ENCODE data around the gene AIP. TPM values are rescaled to one million over a fixed set of nuclear protein-coding genes. Genes with fewer than 3 reads are reported as not detected.

Gene AIP
- total RNA-seq, 1 experiment from 2014 or later: 87.8 TPM

GRCh38 chr11:67495234-67496005, 12.6 kb downstream of the AIP start:
- H3K4me1 ChIP-seq (ENCODE audit: control insufficient read depth, insufficient read depth, low read length): no peaks in the 10 kb centered on the region; the same call in 1 of the 2 replicates
- TF ChIP-seq TCF7L2 (IDR thresholded peaks at IDR 0.05; ENCODE audit: low read depth, low read length): no peak
- TF ChIP-seq POLR2AphosphoS5 (IDR thresholded peaks at IDR 0.05; ENCODE audit: low read depth, low read length): no peak
- ATAC-seq (no peak), DNase-seq (ENCODE audit: low read depth, low spot score) (no peak)
- H3K27me3 ChIP-seq (ENCODE audit: control insufficient read depth, insufficient read depth, low read length): no peaks in the 10 kb centered on the region
- no peak overlapping the region for H3K4me3 ChIP-seq (ENCODE audit: low read depth in 2 of 2, low read length in 2 of 2)
- in situ Hi-C loops (cut with HindIII; ENCODE audit: low pct_unique_long_range_greater_than_20kb, low sequenced_read_pairs) (no loop called here), intact Hi-C loops (cut with micrococcal nuclease; ENCODE audit: unreplicated experiment) (no loop called here)
- no peaks in the 10 kb centered on the region for H3K9me3 ChIP-seq (ENCODE audit: control insufficient read depth, insufficient read depth, low read depth, low read length)
- ChIA-PET CTCF (no interaction called here), POLR2A (no interaction called here)
- no TSS peak for BruUV-seq (replicated peaks)
- no peak overlapping the region for H3K27ac ChIP-seq (ENCODE audit: low read length)
- H3K36me3 ChIP-seq (ENCODE audit: control insufficient read depth, insufficient read depth, low read length): no peaks in the 10 kb centered on the region

- intact Hi-C loops (cut with micrococcal nuclease; ENCODE audit: unreplicated experiment): no loop called here
- Histone ChIP-seq H3K4me1 (ENCODE audit: control insufficient read depth, insufficient read depth, low read length) (no peaks in the 10 kb centered on the region; the same call in 1 of the 2 replicates), H3K9me3 (ENCODE audit: control insufficient read depth, insufficient read depth, low read depth, low read length) (no peaks in the 10 kb centered on the region), H3K27me3 (ENCODE audit: control insufficient read depth, insufficient read depth, low read length) (no peaks in the 10 kb centered on the region), H3K36me3 (ENCODE audit: control insufficient read depth, insufficient read depth, low read length) (no peaks in the 10 kb centered on the region), H3K27ac (ENCODE audit: low read length) (no peak overlapping the region), H3K4me3 (ENCODE audit: low read depth in 2 of 2, low read length in 2 of 2) (no peak overlapping the region)
- in situ Hi-C loops (cut with HindIII; ENCODE audit: low pct_unique_long_range_greater_than_20kb, low sequenced_read_pairs): no loop called here
- no peak for TF ChIP-seq POLR2AphosphoS5 (IDR thresholded peaks at IDR 0.05; ENCODE audit: low read depth, low read length)
- TF ChIP-seq, protein P1, sequence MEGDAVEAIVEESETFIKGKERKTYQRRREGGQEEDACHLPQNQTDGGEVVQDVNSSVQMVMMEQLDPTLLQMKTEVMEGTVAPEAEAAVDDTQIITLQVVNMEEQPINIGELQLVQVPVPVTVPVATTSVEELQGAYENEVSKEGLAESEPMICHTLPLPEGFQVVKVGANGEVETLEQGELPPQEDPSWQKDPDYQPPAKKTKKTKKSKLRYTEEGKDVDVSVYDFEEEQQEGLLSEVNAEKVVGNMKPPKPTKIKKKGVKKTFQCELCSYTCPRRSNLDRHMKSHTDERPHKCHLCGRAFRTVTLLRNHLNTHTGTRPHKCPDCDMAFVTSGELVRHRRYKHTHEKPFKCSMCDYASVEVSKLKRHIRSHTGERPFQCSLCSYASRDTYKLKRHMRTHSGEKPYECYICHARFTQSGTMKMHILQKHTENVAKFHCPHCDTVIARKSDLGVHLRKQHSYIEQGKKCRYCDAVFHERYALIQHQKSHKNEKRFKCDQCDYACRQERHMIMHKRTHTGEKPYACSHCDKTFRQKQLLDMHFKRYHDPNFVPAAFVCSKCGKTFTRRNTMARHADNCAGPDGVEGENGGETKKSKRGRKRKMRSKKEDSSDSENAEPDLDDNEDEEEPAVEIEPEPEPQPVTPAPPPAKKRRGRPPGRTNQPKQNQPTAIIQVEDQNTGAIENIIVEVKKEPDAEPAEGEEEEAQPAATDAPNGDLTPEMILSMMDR (IDR thresholded peaks at IDR 0.05): no peak
- BruUV-seq (replicated peaks): no TSS peak
- ATAC-seq (no peak), DNase-seq (ENCODE audit: low read depth, low spot score) (no peak)
- CTCF ChIA-PET: no interaction called here
- POLR2A ChIA-PET: no interaction called here
Measured at GRCh38 chr11:67496113-67496512, 13.3 kb downstream of the AIP start.

GRCh38 chr11:67497656-67498291, 14.9 kb downstream of the AIP start:
- no TSS peak for BruUV-seq (replicated peaks)

More at GRCh38 chr11:67497656-67498291, 14.9 kb downstream of the AIP start:
- POLR2A ChIA-PET: interaction anchor here (0.6 kb wide), 1 partner anchor 54 kb away, joined by 5 read pairs; the partner anchor contains the start of gene CORO1B
- no peak overlapping the region for H3K4me3 ChIP-seq (ENCODE audit: low read depth in 2 of 2, low read length in 2 of 2)
- H3K4me1 ChIP-seq (ENCODE audit: control insufficient read depth, insufficient read depth, low read length): no peaks in the 10 kb centered on the region
- no peaks in the 10 kb centered on the region for H3K36me3 ChIP-seq (ENCODE audit: control insufficient read depth, insufficient read depth, low read length)
- CTCF ChIA-PET: no interaction called here
- DNase-seq (ENCODE audit: low read depth, low spot score) (no peak), ATAC-seq (no peak)
- H3K27me3 ChIP-seq (ENCODE audit: control insufficient read depth, insufficient read depth, low read length): no peaks in the 10 kb centered on the region
- H3K9me3 ChIP-seq (ENCODE audit: control insufficient read depth, insufficient read depth, low read depth, low read length): no peaks in the 10 kb centered on the region
- in situ Hi-C loops (cut with HindIII; ENCODE audit: low pct_unique_long_range_greater_than_20kb, low sequenced_read_pairs): no loop called here
- TF ChIP-seq SIN3A (IDR thresholded peaks at IDR 0.05; ENCODE audit: borderline replicate concordance, insufficient read depth, low read depth, low read length): no peak
- TF ChIP-seq, protein P1 (IDR thresholded peaks at IDR 0.05): no peak
- no peak for TF ChIP-seq REST (IDR thresholded peaks at IDR 0.05; ENCODE audit: insufficient read depth in 1 of 2, low read depth in 2 of 2, low read length in 1 of 2)
- no peak for TF ChIP-seq TCF7L2 (IDR thresholded peaks at IDR 0.05; ENCODE audit: low read depth, low read length)
- TF ChIP-seq POLR2AphosphoS5 (IDR thresholded peaks at IDR 0.05; ENCODE audit: low read depth, low read length): no peak
- H3K27ac ChIP-seq (ENCODE audit: low read length): no peak overlapping the region
- intact Hi-C loops (cut with micrococcal nuclease; ENCODE audit: unreplicated experiment): no loop called here

All from Panc1 (cell line).